Stimulated activated CD8-positive, alpha-beta memory T cell treated with anti-CD3 and anti-CD28 coated beads, Interleukin-7, amount 100 ng/mL, for 24 hours (primary cell): ENCODE measurements around the gene COX18.

Experiments
- DNase-seq: peaks from one replicate; pipeline ENCODE4 v3.0.0-alpha.2; 2020; ENCODE audit warnings: low read depth

Gene COX18

GRCh38 chr4:73053076-73053475 lies 16.4 kb downstream of the COX18 start:
- no peak for DNase-seq

DNA sequence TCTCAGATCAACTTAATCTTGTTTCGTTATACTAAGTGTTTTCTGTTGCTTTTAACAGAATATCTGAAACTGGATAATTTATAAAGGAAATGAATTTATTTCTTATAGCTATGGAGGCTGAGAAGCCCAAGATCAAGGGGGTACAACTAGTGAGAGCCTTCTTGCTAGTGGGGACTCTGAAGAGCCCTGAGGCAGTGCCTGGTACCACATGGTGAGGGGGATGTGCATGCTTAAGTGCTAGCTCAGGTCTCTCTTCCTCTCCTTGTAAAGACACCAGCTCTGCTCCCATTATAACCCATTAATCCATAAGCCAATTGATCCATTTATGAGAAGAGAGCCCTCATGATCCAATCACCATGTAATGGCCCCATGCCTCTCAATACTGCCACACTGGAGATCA lies 17.9 kb downstream of the COX18 start:
- no peak for DNase-seq

DNA sequence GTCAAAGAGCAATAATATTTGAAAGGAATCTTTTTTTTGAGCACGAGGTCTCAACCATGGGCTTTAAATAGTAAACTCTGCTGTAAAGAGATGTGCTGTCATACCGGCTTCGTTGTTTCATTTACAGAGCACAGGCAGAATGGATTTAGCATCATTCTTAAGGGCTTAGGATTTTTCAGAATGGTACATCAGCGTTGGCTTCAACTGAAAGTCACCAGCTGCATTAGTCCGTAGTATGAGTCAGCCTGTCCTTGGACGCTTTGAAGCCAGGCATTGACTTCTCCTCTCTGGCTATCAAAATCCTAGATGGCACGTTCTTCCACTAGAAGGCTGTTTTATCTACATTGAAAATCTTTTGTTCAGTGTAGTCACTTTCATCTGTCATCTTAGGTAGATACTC lies 23.6 kb downstream of the COX18 start:
- no peak for DNase-seq

DNA sequence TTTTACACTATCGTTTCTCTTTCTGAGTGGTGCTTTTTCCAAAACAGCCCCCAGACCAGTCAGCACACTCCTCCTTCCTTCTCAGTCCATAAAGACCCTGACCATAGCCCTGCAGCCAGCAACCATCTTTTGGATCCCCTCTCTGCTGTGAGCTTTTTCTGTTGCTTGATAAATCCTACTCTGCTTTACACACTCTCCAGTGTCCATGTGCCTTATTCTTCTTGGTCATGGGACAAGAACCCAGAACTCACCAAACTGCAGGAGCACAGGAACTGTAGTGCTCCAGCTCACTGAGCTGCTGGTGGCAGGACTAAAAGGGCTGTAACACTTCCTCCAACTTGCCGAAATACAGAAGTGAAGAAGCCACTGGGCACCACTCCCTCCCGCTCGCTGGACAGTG lies 32.5 kb downstream of the COX18 start:
- no peak for DNase-seq

GRCh38 chr4:73036123-73036522 lies 33.4 kb downstream of the COX18 start:
- no peak for DNase-seq

- no peak for DNase-seq
Observed at GRCh38 chr4:73034896-73035295, 34.6 kb downstream of the COX18 start.

DNA sequence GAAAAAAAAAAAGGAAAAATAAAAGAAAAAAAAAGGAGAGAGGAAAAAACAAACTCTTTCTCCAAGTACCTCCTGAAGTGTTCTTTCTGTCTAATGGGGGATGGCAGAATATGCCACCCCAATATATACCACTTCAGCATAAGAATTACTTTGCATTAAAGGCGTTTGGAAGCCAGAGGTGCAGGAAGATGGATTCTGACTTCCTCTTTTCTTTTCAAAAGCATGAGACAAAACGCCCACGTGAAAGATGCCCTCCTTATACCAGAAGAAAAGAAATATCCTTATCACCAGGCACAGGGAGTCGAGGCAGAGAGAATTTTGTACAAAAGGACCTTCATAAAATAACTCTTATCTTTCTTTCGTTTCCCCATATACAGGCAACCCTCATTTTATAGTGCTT lies 40.9 kb downstream of the COX18 start:
- no peak for DNase-seq

DNA sequence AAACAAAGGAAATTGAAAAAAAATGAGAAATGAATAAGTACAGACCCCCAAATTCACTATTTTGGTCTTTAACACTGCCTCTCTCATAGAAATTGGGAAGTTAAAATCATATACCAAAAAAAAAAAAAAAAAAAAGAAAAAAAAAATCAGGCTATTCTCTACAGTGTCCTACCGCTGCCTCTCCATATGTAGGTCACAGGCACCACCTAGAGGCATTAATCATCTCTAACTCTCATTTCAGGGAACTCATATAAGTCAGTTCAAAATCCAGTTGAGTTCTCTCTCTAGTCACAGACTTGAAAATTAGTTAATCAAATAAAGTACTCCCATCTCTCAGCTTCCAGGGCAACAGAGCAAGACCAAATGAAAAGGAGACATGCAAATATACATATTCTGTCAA lies 47.9 kb downstream of the COX18 start:
- no peak for DNase-seq

DNA sequence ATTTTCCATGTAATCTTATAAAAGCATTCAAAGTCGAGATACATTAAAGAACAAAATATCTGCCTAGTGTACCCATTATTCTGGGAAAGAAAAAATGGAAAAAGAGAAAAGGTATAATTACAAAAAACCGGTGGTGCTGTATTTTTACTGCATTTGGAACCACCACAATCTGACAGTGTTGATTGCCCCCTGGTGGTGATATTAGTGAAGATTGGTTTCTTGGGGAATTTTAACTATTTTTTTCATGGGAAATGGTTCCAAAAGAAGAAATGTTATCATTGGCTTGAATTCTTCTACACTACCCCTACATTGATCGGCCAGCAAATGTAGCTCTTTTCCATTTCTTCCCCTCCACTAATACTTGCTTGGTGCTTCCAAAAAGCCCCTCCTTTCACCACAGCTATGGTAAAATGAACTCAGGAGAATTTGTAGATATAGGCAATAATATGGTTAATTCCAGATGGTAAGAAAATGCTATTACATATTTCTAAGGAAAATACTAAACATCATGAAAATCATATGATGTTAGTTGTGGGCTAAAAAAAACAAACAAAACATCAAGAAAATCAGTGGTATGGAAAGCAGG lies 50.0 kb downstream of the COX18 start:
- no peak for DNase-seq

- no peak for DNase-seq
Observed at GRCh38 chr4:73018595-73018994, 50.9 kb downstream of the COX18 start.

DNA sequence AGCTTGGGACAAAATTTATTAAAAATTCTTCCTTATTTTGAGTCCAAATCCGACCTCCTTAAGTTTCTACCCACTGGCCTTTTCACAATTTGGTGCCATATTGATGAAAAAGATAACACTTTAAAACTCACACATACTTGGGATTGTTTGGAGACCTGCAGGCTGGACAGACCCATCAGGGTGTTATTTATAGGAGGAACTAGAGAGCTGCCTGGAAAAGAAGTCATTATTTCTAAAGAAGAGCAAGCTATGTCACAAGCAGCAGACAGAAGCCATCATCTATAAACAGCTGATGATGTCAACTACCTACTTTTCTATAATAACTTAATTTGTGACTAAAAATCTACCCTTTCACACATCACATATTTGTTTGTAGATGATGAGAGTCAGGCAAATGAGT lies 56.2 kb downstream of the COX18 start:
- no peak for DNase-seq

GRCh38 chr4:73012673-73013072 lies 56.8 kb downstream of the COX18 start:
- DNase-seq = no peak

DNA sequence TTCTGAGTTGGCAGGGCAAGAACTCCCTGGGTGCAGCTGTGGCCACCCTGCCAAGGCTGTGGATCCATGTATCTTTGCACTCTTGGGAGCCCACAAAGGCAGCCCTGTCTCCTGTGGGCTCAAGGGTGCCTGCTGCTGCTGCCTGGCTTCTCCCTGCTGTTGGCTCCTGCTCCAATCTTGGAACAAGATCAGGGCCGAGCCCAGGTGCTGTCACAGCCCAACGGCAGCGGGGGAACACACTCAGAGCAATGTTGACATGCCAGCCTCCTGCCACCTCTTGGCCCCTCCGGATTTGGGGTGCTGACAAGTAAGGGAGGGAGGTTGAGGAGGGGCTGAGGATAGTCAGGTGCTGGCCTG lies 57.9 kb downstream of the COX18 start:
- no peak for DNase-seq

- DNase-seq = no peak
Observed at GRCh38 chr4:73010789-73011628, 58.5 kb downstream of the COX18 start.

DNA sequence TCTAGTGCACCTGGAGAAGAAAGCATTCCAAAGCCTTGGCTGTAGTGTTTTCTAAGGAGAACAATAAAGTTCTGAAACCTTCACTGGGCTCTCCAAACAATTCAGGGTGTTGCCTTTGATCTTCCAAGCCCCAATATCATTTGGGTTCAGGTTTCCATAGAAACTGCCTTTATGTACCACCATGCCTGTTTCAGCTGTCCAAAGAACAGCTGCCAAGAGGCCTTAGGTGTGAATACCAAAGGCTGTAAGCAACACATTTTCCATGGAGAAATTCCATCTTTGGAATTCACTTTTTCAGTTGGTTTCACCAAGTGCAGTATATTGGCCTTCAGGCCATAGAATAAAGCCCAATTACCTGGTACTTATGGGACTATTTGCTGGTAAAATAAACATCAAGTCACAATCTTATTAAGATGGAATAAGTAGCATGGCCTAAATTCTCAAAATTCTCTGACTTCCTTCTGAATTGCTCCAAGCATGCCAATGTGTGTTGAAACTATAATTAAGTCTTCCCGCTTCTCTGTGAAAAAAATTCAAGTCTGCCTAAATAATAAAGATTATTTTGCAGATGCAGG lies 61.9 kb downstream of the COX18 start:
- DNase-seq = no peak

- no peak for DNase-seq
Observed at GRCh38 chr4:73006286-73006990, 63.1 kb downstream of the COX18 start.

- no peak for DNase-seq
Observed at GRCh38 chr4:73005514-73005913, 64.0 kb downstream of the COX18 start.
